Epithelial cell of proximal tubule (primary cell): ENCODE measurements around the gene RNF182. TPM values are rescaled to one million over a fixed set of nuclear protein-coding genes. Genes with fewer than 3 reads are reported as not detected.

ENCODE experiments used
- DNase-seq: peaks from one replicate; pipeline ENCODE4 v3.0.0-alpha.2; 2011; ENCODE audit warnings: low read depth
- H3K4me3 ChIP-seq: 2 replicates; pipeline ENCODE4 v1.5.1; 2011; ENCODE audit warnings: low read depth, mild to moderate bottlenecking, low read length
- total RNA-seq: library from RNA; depleted of rRNA; stranded (reverse); fragments of >200 nt; gene quantifications from 2 replicates; pipeline ENCODE4 v1.2.3, GENCODE V29; 2015
- TF ChIP-seq, protein P1 (sequence below): conservative IDR thresholded peaks from 2 replicates; pipeline ENCODE4 v1.5.1; 2012; ENCODE audit warnings: low read depth, mild to moderate bottlenecking, low read length

RNF182 gene
- total RNA-seq, 1 donor from 2014 or later, result 19.1 TPM

DNA sequence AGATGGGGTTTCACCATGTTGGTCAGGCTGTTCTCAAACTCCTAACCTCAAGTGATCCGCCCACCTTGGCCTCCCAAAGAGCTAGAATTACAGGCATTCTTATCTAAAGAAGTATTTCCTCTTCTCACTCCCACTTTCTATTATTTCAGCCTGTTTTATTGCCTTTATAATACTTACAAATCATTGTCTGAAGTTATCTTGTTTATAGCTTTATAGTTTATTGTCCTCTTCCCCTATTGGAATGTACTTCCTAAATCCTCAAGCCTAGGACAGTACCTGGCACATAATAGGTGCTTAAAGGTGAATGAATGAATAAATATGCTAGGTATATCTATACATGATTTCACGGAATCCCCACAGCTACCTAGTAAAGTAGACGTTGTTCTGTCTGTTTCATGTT, 37.8 kb upstream of the RNF182 start:
- DNase-seq, result no peak
- TF ChIP-seq, protein P1, sequence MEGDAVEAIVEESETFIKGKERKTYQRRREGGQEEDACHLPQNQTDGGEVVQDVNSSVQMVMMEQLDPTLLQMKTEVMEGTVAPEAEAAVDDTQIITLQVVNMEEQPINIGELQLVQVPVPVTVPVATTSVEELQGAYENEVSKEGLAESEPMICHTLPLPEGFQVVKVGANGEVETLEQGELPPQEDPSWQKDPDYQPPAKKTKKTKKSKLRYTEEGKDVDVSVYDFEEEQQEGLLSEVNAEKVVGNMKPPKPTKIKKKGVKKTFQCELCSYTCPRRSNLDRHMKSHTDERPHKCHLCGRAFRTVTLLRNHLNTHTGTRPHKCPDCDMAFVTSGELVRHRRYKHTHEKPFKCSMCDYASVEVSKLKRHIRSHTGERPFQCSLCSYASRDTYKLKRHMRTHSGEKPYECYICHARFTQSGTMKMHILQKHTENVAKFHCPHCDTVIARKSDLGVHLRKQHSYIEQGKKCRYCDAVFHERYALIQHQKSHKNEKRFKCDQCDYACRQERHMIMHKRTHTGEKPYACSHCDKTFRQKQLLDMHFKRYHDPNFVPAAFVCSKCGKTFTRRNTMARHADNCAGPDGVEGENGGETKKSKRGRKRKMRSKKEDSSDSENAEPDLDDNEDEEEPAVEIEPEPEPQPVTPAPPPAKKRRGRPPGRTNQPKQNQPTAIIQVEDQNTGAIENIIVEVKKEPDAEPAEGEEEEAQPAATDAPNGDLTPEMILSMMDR, result no peak
- no peak overlapping the region for H3K4me3 ChIP-seq

- TF ChIP-seq, protein P1, result no peak
- DNase-seq, result no peak
- no peak overlapping the region for H3K4me3 ChIP-seq
Measured at GRCh38 chr6:13892017-13892645, 32.6 kb upstream of the RNF182 start.

GRCh38 chr6:13902922-13903321, 21.8 kb upstream of the RNF182 start:
- TF ChIP-seq, protein P1, result no peak
- no peak for DNase-seq
- H3K4me3 ChIP-seq, result no peak overlapping the region

GRCh38 chr6:13903364-13903763, 21.4 kb upstream of the RNF182 start:
- no peak for DNase-seq
- H3K4me3 ChIP-seq, result no peak overlapping the region
- TF ChIP-seq, protein P1, result no peak

DNA sequence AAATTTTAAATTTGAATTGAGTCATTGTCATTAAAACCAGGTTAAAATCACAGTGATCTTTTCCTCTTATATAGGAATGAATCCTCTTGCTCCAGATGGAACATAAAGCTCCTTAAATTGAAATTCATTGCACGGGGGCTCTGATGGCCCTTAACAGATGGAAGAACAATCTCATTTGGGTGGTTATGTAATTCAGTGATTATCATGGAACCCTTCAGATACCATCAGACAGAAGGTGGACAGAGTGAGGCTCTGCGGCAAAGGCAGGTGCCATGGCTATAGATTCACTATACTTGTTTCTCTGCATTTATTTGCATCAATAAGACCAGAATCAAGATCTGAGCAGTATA, 17.8 kb upstream of the RNF182 start:
- DNase-seq, result no peak
- TF ChIP-seq, protein P1, result no peak
- H3K4me3 ChIP-seq, result no peak overlapping the region

GRCh38 chr6:13907614-13908215, 17.0 kb upstream of the RNF182 start:
- TF ChIP-seq, protein P1, result no peak
- H3K4me3 ChIP-seq, result no peak overlapping the region
- DNase-seq, result no peak

DNA sequence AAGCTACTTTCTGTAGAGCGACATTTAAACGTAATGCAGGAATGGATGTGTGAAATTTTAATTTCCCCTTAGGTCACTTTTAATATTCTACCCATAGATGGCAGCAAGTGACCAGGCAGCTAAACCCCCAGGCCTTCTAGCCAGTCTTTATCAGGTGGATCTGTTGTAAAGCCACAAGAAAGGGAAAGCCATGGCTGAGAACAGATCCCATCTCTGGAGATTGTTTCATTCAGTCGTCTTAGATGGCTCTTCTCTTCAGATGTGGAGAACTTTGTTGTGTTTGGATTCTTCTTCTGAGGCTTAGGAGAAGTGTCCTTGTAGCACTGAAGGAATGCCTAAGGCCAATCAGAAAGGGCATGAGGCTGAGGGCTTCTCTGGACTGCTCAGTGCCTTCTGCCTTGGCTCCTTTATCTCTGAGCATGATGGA, 15.8 kb upstream of the RNF182 start:
- no peak for DNase-seq
- TF ChIP-seq, protein P1, result peak; percentile 82

More for the DNA sequence above, 15.8 kb upstream of the RNF182 start:
- H3K4me3 ChIP-seq, result no peak overlapping the region
